Measurements from ENCODE around the gene CYTH3.

GRCh38 chr7:6162331-6162620, 110.1 kb downstream of the CYTH3 start:
- peak; percentile 55 to 70 (median 69) for TF ChIP-seq POLR2AphosphoS5 (IDR thresholded peaks at IDR 0.05)
- no peak for TF ChIP-seq CTCF (IDR thresholded peaks at IDR 0.05 in 8 of 11, conservative IDR thresholded peaks at IDR 0.05 in 3 of 11)

Measured in spleen (tissue), 7 donors.